Liver (tissue), 9 donors: ENCODE measurements around the gene TWF2. TPM values are rescaled to one million over a fixed set of nuclear protein-coding genes. Genes with fewer than 3 reads are reported as not detected.

ENCODE experiments used
- DNase-seq: peaks from one replicate; pipeline ENCODE4 v3.0.0-alpha.2; 2017; ENCODE audit warnings: low spot score
- H3K27ac ChIP-seq, 2 donors: one replicate each; pipeline ENCODE4 v1.7.0; 2013; ENCODE audit warnings: inconsistent platforms in 2 of 2, low read length in 2 of 2, control low read depth in 1 of 2, low read depth in 1 of 2, mild to moderate bottlenecking in 1 of 2
- H3K27me3 ChIP-seq, 4 donors: one replicate each; pipeline versions ENCODE4 v1.6.1 to v1.7.0; 2013; ENCODE audit warnings: low read length in 3 of 4, inconsistent platforms in 1 of 4, mild to moderate bottlenecking in 1 of 4, moderate library complexity in 1 of 4; ENCODE audit not compliant: control insufficient read depth in 4 of 4, insufficient read depth in 4 of 4
- H3K36me3 ChIP-seq, 4 donors: one replicate each; pipeline versions ENCODE4 v1.6.1 to v1.7.0; 2013; ENCODE audit warnings: low read length in 3 of 4, mild to moderate bottlenecking in 3 of 4, low read depth in 1 of 4, moderate library complexity in 1 of 4; ENCODE audit not compliant: control insufficient read depth in 4 of 4, insufficient read depth in 3 of 4
- H3K4me1 ChIP-seq, 4 donors: one replicate each; pipeline versions ENCODE4 v1.6.1 to v1.7.0; 2013; ENCODE audit warnings: low read length in 3 of 4, mild to moderate bottlenecking in 3 of 4, moderate library complexity in 1 of 4; ENCODE audit not compliant: control insufficient read depth in 4 of 4, insufficient read depth in 4 of 4
- H3K4me3 ChIP-seq, 3 donors: one replicate each; pipeline versions ENCODE4 v1.6.1 to v1.7.0; 2013; ENCODE audit warnings: low read length in 3 of 3, control low read depth in 1 of 3, low read depth in 1 of 3, mild to moderate bottlenecking in 1 of 3
- H3K9ac ChIP-seq, 2 donors: one replicate each; pipeline ENCODE4 v1.7.0; 2013; ENCODE audit warnings: low read length in 2 of 2, mild to moderate bottlenecking in 2 of 2, moderate library complexity in 2 of 2, control low read depth in 1 of 2, low read depth in 1 of 2
- H3K9me3 ChIP-seq, 4 donors: one replicate each; pipeline versions ENCODE4 v1.6.1 to v1.7.0; 2013; ENCODE audit warnings: low read length in 3 of 4; ENCODE audit not compliant: control insufficient read depth in 4 of 4
- ATF3 ChIP-seq: IDR thresholded peaks from 2 replicates; pipeline ENCODE4 v1.6.1; 2016; ENCODE audit warnings: antibody characterized with exemption
- CTCF ChIP-seq: fragments of 150-350 bp; IDR thresholded peaks from 2 replicates; pipeline ENCODE4 v1.5.1; 2017; ENCODE audit warnings: improper control_type of control experiment, low read depth, low read length; ENCODE audit not compliant: missing input control
- EGR1 ChIP-seq, 2 donors: IDR thresholded peaks; 2 replicates each; pipeline ENCODE4 v1.6.1; 2016 to 2018; ENCODE audit warnings: antibody characterized with exemption in 2 of 2, low read depth in 2 of 2
- FOXA1 ChIP-seq: IDR thresholded peaks from 2 replicates; pipeline ENCODE4 v1.6.1; 2016; ENCODE audit warnings: antibody characterized with exemption
- FOXA2 ChIP-seq: IDR thresholded peaks from 2 replicates; pipeline ENCODE4 v1.6.1; 2016; ENCODE audit warnings: antibody characterized with exemption
- GABPA ChIP-seq, 2 donors: IDR thresholded peaks in 1 of 2; conservative IDR thresholded peaks in 1 of 2; 2 replicates each; pipeline ENCODE4 v1.6.1; 2016; ENCODE audit warnings: antibody characterized with exemption in 2 of 2, mild to moderate bottlenecking in 1 of 2, moderate library complexity in 1 of 2
- HNF4A ChIP-seq, 2 donors: conservative IDR thresholded peaks; 2 replicates each; pipeline ENCODE4 v1.6.1; 2016; ENCODE audit warnings: antibody characterized with exemption in 2 of 2, mild to moderate bottlenecking in 2 of 2
- JUND ChIP-seq, 2 donors: IDR thresholded peaks; 2 replicates each; pipeline ENCODE4 v1.6.1; 2016; ENCODE audit warnings: antibody characterized with exemption in 2 of 2
- RAD21 ChIP-seq, 2 donors: IDR thresholded peaks; 2 replicates each; pipeline ENCODE4 v1.6.1; 2016; ENCODE audit warnings: antibody characterized with exemption in 2 of 2, mild to moderate bottlenecking in 2 of 2
- REST ChIP-seq: IDR thresholded peaks from 2 replicates; pipeline ENCODE4 v1.6.1; 2016; ENCODE audit warnings: antibody characterized with exemption, mild to moderate bottlenecking
- TAF1 ChIP-seq: conservative IDR thresholded peaks from 2 replicates; pipeline ENCODE4 v1.6.1; 2016; ENCODE audit warnings: antibody characterized with exemption, mild to moderate bottlenecking
- ZBTB33 ChIP-seq: IDR thresholded peaks from 2 replicates; pipeline ENCODE4 v1.6.1; 2016; ENCODE audit warnings: antibody characterized with exemption
- WGBS: extraction: QIAGEN DNeasy Blood & Tissue Kit; methylation state at CpG from one replicate; pipeline ENCODE4 v1.1.7; 2013; 5-methylcytosine and 5-hydroxymethylcytosine counted together
- polyA plus RNA-seq, 2 donors: library from polyadenylated mRNA; stranded (reverse) in 1 of 2; unstranded in 1 of 2; fragments of 200-250 nt in 1 of 2; fragments of >200 nt in 1 of 2; fragmentation: Nextera tagmentation in 1 of 2; extraction: Ambion mirVana in 1 of 2; gene quantifications; one replicate each; pipeline versions ENCODE4 v1.2.1 to v1.2.3, GENCODE V29; 2013 to 2015
- total RNA-seq, 2 donors: library from RNA; depleted of rRNA; stranded (reverse); fragments of >200 nt; gene quantifications; one replicate each; pipeline ENCODE4 v1.2.3, GENCODE V29; 2014
- donor health status: healthy.
- donor health status: healthy.
- donor health status: healthy.
- donor health status: healthy.
- donor health status: healthy.

TWF2 gene
- total and polyA plus RNA-seq, 4 donors = 12.0 to 26.3 (median 17.6) TPM

GRCh38 chr3:52232279-52233107, 6.5 kb downstream of the TWF2 start:
- H3K27ac ChIP-seq = peak overlapping the region; percentile 75 to 85

GRCh38 chr3:52231502-52232278, 7.3 kb downstream of the TWF2 start:
- WGBS = 64% methylated on average over 34 of the region's 34 CpGs
- H3K27me3 ChIP-seq = no peaks in the 10 kb centered on the region
- TF ChIP-seq EGR1 (IDR thresholded peaks at IDR 0.05; ENCODE audit: low read depth in 2 of 2) (no peak), CTCF (peak; percentile 94), RAD21 (IDR thresholded peaks at IDR 0.05) (peak; percentile 90 to 98)
- no peak overlapping the region for H3K27ac ChIP-seq
- H3K4me3 ChIP-seq = no peak overlapping the region
- peaks cover 13 to 49% (median 38%) of the 10 kb centered on the region in 4 donors for H3K4me1 ChIP-seq
- H3K9me3 ChIP-seq = no peaks in the 10 kb centered on the region
- H3K36me3 ChIP-seq = peaks cover 4 to 35% (median 12%) of the 10 kb centered on the region in 4 donors
- H3K9ac ChIP-seq = no peak overlapping the region
- peak; percentile 93 for DNase-seq

More at GRCh38 chr3:52232279-52233107, 6.5 kb downstream of the TWF2 start:
- DNase-seq = no peak
- TF ChIP-seq RAD21 (IDR thresholded peaks at IDR 0.05) = peak; percentile 33 to 42
- no peak for TF ChIP-seq FOXA1
- Histone ChIP-seq H3K4me1 (peaks cover 16 to 57% (median 44%) of the 10 kb centered on the region in 4 donors), H3K27me3 (no peaks in the 10 kb centered on the region), H3K9ac (no peak overlapping the region), H3K36me3 (peaks cover 4 to 35% (median 12%) of the 10 kb centered on the region in 4 donors), H3K4me3 (no peak overlapping the region), H3K9me3 (no peaks in the 10 kb centered on the region)
- WGBS = 86% methylated on average over 28 of the region's 28 CpGs

- 91% methylated on average over 16 of the region's 16 CpGs for WGBS
- H3K9ac ChIP-seq = no peak overlapping the region
- peaks cover 4 to 35% (median 12%) of the 10 kb centered on the region in 4 donors for H3K36me3 ChIP-seq
- DNase-seq = no peak
- H3K4me1 ChIP-seq = peaks cover 11 to 43% (median 33%) of the 10 kb centered on the region in 4 donors
- no peak overlapping the region for H3K27ac ChIP-seq
- H3K9me3 ChIP-seq = no peaks in the 10 kb centered on the region
- no peak overlapping the region for H3K4me3 ChIP-seq
- TF ChIP-seq RAD21 (IDR thresholded peaks at IDR 0.05) (no peak), GABPA (IDR thresholded peaks at IDR 0.05 in 1 of 2, conservative IDR thresholded peaks at IDR 0.05 in 1 of 2) (no peak), ZBTB33 (no peak), JUND (IDR thresholded peaks at IDR 0.05) (no peak), HNF4A (conservative IDR thresholded peaks at IDR 0.05) (no peak), EGR1 (IDR thresholded peaks at IDR 0.05; ENCODE audit: low read depth in 2 of 2) (no peak), FOXA2 (no peak), REST (no peak), FOXA1 (no peak), TAF1 (no peak), ATF3 (no peak)
- no peaks in the 10 kb centered on the region for H3K27me3 ChIP-seq
Observed at GRCh38 chr3:52230889-52231499, 8.0 kb downstream of the TWF2 start.
